CD1c-positive myeloid dendritic cell (primary cell): ENCODE results near the gene RPL15.
"Not testable (repeated sequence)": the region's sequence is repeated elsewhere in the genome, so short reads cannot be mapped to it uniquely, and the experiment has no call there.

Experiments
- DNase-seq: peaks from one replicate; pipeline ENCODE4 v3.0.0-alpha.2; 2016; ENCODE audit errors: extremely low spot score

The RPL15 gene

DNA sequence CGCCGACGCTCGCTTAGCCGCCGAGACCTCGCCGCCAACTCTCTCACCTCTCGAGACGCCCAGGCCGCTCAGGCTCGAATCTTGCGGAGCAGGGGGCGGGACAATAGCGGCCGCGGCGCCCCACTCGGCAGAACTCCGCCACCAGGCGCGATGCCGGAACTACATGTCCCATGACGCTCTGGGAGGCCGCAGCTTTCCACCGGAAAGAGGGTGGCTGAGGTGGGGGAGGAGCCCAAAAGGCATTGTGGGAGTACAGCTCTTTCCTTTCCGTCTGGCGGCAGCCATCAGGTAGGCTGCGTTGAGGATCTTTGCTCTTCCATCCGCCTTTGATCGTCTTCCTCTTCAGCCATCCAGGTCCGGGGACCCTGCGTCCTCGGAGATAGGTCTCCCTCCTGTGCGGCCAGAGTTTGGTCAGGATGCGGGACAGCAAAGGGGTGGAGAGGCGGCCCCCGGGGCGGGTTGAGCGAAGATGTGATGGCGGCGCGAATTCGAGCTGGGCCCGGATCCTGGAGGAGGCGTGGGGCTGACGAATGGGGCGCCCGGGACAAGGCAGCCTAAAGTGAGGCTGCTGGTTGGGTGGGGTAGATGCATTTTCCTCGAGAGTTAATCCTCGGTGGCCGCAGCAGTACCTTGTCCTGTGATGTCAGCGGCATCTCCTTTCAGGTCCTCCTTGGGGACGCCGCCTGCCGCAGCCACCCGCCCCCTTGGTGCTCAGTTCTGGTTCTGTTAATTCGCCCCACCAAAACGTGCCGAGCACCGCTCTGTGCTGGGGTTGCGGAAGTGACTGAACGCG lies at the start of gene RPL15, which contains the start of gene NKIRAS1:
RPL15 (plus strand) TSS at position 247 of the 793 bp plus-strand sequence. CDS start 728 bp downstream, outside the sequence.
NKIRAS1 (minus strand) TSS at position 105 of the 793 bp plus-strand sequence. CDS start 6,086 bp downstream, outside the sequence.
- DNase-seq: peak; percentile 98

DNA sequence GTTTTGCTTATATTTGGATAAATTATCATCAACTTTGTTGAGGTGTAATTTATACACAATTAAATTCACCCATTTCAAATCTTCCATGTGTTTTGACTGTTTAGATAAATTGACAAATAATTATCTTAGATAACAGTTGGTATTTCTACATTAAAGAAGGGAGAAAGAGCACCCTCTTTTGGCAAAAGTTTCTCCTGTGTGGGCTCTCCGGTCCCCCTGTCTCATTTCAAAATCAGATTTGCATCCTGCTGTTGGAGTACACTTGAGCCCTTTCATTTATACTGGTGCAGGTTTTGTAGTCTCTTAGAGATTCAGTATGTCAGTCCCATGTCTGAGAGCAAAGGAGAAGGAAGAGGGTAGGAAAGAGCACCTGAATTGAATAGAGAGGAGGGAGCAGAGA lies 49.5 kb upstream of the RPL15 start:
- DNase-seq: no peak

DNA sequence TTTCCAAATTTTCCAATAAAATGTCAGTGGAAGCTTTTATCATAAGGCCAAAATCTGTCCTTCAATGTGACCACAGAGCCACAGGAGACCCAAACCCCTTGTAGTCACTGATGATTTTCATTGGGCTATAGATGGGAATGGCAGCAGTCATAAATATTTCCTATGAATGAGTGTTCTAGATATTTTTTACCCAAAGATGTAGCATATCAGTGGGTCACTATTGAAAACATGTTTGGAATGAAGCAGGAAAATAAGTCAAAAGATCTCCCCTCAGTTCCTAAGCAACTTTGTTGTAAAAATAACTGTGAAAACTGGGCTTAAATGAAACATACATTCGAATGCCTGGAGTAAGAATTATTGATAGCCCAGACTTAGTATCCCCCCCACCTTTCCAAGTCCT lies 49.1 kb upstream of the RPL15 start:
- DNase-seq: no peak

DNA sequence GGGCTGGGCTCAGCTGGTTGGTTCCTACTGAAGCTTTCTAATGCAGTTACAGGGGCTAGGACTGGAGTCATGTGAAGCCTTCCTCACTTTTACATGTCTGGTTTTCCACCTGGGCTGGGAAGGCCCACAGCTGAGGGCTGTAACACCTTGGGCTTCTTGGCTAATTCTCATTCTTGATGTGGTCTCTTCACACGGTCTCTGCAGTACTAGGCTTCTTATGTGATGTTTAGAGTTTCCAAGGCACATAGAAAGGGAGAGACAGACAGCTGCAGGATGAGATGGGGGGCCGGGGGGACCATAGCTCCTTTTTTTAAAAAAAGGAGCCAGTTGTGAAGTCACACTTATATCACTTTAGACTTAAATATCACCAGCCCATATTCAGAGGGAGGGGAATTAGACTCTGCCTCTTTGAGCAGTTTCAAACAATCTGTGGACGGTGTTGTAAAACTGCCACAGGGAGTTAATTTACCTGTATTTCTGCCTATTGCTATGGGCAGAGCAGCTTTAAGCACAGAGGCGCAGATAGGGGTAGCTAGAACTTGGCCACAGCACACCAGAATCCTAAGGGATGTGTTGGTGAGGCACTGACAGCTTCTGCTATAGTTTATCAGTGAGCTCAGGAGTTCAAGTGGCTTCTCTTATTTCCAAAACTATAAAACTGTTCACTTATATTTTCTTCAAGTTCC lies 46.8 kb upstream of the RPL15 start:
- no peak for DNase-seq

DNA sequence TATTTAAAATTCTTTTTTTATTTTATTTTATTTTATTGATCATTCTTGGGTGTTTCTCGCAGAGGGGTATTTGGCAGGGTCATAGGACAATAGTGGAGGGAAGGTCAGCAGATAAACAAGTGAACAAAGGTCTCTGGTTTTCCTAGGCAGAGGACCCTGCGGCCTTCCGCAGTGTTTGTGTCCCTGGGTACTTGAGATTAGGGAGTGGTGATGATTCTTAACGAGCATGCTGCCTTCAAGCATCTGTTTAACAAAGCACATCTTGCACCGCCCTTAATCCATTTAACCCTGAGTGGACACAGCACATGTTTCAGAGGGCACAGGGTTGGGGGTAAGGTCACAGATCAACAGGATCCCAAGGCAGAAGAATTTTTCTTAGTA lies 46.3 kb upstream of the RPL15 start:
- DNase-seq: not testable (repeated sequence)

DNA sequence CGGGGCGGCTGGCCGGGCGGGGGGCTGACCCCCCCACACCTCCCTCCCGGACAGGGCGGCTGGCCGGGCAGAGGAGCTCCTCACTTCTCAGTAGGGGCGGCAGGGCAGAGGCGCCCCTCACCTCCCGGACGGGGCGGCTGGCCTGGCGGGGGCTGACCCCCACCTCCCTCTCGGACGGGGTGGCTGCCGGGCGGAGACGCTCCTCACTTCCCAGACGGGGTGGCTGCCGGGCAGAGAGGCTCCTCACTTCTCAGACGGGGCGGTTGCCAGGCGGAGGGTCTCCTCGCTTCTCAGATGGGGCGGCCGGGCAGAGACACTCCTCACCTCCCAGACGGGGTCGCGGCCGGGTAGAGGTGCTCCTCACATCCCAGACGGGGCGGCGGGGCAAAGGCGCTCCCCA lies 45.6 kb upstream of the RPL15 start:
- not testable (repeated sequence) for DNase-seq

DNA sequence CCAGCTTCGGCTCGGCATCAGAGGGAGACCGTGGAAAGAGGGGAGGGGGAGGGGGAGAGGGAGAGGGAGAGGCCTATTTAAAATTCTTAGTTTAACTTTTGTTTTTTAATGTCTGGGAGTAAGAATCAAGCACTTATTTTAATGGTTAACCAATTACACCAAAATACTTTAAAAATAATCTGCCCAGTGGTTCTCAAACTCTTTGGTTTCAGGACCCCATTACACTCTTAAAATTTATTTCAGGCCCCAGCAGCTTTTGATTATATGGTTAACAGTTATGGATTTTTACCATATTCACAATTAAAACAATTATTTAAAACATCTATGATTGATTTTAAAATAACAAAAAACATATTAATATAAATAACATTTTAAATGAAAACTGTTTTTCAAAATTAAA lies 44.6 kb upstream of the RPL15 start:
- no peak for DNase-seq

DNA sequence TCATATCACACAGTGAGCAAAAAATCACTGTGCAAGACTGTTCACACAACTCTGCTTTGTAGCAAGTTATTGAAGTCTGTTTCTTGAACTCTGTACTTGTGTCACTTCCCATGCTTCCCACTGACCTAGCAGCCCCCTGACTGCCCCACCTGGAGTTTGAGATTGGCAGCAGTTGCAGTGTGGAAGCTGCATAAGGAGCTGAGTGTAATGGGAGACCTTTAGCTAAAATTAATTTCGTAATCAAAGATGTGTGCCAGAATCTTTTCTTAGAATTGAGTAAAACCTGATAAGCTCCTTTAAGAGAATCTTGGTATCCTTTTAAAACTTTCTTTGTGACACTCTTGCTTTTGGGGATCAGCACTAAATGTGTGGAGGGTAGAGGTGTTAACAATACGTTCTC lies 43.0 kb upstream of the RPL15 start:
- DNase-seq: no peak

DNA sequence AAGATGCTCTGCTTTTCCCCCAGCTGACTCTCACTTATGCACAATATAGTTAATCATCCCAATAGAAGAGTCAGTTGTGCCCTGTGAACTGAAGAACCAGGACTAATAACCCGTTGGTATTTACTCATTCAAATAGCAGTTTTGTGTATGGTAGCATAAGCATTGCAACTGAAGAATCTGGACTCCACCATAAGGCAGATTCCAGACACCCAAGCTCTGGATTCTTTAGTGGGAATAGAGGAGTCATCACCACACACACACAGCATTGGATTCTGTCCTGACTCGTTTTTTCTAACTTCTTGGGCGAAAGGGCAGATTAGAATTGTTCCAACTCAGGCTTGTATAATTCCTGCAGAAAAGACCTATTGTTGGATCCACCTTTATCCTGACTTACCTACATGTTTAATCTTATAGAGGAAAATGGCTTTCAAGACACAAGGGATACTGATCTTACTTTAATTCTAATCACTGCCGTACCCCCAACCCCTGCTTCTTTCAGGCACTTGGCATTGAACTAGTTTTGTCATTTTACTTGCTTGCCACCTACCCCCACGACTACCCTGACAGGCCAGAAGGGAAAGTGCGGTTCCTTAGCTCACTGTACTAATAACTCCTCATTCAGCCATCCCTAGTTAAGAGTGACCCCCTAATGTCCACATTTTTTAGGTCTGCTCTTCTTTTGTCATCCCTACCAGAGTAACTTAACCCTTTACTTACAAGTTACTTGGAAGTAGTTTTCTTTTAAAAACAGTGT lies 42.4 kb upstream of the RPL15 start:
- DNase-seq: no peak

DNA sequence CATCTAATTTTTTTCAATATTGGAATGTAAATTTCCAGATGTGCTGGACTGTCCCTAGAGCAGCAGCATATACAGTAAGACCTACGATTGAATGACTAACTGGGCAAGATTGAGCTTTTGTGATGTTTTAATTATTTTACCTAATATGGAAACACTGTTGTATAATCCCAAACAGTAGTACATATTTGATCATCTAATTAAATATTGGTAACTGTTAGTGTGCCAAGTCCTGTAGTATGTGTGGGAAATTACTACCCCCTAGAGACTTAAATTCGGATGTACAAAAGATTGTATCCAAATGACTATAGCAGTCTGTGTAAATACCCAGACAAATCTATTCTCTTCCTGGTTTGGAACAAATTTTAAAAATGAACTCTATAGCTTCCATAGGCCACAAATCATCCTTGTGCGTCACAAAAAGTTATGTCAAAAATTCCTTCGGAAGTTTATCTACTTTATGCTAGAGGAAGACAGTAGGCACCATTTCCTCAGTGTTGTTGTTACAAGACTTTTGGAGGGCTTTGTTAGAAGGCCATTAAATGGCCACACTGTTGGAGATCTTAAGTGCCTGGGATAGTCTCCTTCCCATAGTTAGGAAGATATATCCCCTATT lies 41.7 kb upstream of the RPL15 start:
- DNase-seq: no peak

DNA sequence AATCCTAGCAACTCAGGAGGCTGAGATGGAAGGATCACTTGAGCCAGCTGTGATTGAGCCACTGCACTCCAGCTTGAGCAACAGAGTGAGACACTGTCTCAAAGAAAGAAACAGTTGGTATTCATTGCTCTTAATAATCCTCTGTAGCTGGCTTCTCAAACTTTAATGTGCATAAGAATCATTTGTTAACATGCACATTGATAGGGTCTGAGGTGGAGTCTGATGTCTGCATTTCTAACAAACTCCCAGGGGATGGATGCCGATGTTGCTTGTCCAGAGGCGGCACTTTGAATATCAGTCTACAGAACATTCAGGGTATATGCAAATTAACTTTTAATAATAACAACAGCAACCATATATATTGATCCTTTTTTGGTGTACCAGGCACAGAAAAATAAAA lies 40.0 kb upstream of the RPL15 start:
- DNase-seq: no peak

DNA sequence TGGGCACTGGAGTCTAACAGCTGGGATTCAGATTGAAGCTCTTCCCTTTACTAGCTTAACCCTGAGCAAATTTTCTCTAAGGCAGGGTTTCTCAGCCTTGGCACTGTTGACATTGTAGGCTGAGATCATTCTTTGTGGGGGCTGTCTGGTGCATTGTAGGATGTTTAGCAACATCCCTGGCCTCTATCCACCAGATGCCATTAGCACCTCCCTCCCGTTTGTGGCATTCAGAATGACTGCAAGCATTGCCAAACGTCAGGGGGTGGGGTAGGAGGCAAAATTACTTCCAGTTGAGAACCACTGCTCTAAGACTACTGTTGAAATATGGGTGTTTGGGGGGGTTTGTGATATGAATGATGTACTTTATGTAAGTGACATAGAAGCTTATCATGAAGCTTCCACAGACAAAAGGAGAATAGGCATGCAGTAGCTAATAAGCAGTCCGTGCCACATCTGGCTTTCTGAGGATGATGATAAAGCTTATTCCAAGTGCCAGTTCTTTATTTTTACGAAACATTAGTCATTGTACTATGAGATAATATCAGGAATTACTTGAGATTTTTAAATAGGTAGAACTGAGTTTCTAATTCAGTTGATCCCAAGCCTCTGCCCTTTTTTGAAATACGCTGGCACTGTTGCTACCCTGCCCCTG lies 39.5 kb upstream of the RPL15 start:
- DNase-seq: peak; percentile 57

DNA sequence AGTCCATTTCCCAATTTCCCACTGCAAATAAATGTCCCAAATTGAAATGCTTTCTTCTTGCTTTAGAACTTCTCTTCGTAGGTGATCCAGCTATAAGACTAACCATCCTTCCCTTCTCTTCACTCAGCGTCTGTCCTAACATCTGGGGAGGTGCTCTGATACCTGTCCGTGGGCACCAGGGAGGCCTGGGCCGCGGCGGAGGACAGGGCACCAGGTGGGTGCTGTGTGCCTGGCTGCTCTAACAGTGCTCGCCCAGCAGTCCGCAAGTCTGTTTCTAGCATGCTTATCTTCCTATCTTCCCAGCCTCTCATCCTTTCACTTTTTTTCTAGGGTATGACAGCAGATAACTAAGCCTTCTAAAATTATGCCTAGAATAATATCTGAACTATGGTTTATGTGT lies 37.4 kb upstream of the RPL15 start:
- no peak for DNase-seq

DNA sequence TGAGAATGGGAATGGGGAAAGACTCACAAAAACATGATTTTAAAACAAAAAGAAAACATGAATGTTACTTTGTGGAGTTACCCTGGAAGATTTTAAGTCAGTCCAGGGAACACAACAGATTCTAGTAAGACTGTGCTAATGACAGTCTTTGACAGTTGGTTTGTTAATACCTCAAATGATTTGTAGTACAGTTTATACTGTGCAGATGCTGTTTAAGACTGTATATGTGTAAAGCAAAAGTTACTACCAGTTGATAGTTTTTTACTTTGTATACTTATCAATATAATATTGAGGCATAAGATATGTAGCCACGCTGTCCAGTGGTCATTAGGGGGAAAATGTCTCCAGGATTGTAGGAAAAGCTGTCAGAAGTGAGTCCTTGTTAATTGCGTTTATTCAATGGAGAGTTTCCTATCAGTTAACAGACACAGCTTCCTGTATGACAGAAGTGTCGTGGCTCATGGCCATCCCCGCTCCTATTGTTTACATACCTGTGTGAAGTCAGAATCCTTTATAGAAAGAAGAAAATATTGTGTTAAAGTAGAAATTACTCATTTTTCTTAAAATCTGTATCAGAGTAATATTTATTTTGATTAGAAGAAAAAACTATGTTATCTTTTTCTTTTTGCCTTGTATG lies 36.1 kb upstream of the RPL15 start:
- DNase-seq: no peak

DNA sequence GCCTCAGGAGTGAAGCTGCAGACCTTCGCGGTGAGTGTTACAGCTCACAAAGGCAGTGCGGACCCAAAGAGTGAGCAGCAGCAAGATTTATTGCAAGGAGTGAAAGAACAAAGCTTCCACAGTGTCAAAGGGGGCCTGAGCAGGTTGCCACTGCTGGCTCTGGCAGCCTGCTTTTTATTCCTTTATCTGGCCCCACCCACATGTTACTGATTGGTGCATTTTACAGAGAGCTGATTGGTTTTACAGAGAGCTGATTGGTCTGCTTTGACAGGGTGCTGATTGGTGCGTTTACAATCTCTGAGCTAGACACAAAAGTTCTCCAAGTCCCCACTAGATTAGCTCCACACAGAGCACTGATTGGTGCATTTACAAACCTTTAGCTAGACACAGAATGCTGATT lies 34.9 kb upstream of the RPL15 start:
- not testable (repeated sequence) for DNase-seq

DNA sequence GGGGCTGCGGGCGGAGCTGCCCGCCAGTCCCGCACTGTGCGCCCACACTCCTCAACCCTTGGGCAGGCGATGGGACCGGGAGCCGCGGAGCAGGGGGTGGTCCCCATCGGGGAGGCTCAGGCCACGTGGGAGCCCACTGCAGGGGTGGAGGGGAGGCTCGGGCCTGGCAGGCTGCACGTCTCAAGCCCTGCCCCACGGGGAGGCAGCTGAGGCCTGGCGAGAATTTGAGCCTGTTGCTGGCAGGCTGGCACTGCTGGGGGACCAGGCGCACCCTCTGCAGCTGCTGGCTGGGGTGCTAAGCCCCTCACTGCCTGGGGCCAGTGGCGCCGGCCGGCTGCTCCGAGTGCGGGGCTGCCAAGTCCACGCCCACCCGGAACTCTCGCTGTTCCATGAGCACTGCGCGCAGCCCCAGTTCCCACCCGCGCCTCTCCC lies 34.4 kb upstream of the RPL15 start:
- DNase-seq: no peak

DNA sequence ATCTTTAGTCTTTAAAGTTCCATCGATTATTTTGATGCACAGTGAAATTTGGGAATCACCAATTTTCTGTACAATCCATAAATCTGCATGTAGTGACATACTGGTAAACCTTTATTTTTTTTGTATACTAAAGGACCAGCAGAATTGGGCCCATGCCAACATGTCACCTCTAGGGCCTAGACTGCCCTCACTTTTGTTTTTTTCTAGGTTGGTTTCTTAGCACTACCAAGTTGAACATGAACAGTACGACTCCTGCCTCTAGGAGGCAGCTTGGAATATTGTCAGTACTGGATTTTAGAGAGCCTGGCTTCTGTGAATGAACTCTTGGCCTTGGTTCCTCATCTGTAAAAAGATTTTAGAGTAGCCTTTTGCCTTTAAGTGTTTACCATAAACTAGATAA lies 32.5 kb upstream of the RPL15 start:
- no peak for DNase-seq

DNA sequence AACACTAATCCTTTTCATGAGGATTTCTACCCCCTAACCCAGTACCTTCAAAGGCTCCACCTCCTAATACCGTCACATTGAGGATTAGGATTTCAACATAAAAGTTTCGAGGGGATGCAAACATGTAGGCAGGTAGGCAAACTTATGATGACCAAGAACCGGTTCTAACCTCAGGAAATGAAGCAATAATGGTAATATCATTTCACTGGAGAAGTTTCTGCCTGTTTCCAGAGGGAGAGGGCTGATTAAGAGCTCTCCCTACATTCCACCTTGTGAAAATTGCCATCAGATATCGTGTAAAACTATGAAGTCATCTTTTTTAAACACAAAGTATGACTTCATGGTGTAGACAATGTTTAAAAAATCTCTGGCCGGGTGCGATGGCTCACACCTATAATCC lies 31.7 kb upstream of the RPL15 start:
- DNase-seq: no peak

DNA sequence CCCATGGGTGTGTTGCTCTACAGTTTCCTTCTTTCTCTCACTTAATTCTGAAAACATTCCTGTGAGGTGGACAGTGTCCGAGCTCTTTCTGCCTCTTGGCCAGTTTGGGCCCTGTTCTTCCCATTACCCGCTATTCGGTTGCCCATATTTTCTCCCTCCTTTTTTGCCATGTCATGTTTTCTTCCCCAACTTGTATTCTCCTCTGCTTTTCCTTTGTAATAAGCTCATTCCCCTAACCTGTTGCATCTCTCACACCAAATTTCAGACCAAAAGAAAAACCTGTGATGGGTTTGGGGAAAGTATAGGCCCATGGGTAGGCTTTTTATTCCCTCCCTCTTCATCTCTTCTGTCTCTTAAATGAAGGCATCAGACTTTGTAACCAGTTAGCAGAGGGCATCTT lies 30.6 kb upstream of the RPL15 start:
- DNase-seq: no peak

DNA sequence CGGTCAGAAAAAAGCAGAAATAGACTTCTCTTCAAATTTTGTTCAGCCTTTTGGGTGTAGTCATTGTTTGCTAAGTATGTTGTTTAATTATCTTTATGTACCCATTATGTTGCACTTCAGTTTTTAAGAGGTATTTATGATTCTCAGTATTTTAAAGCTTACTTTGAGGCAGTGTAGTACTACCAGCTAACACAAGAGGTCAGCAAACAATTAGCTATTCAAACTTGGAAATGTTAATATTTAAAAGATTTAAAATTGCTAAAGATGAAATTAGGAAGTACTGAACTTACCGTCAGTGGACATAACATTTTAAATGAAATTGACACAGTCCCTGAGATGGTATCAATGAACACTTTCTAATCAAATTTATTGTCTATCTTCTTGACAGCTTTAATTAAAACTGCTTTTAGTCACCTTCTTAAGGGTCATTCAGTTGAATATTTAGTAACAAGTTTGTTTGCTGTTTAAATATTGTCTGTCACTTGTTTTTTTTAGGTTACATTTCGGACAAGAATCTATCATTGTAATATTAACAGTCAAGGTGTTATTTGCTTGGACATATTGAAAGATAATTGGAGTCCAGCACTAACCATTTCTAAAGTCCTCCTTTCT lies 28.2 kb upstream of the RPL15 start:
- DNase-seq: peak; percentile 60

DNA sequence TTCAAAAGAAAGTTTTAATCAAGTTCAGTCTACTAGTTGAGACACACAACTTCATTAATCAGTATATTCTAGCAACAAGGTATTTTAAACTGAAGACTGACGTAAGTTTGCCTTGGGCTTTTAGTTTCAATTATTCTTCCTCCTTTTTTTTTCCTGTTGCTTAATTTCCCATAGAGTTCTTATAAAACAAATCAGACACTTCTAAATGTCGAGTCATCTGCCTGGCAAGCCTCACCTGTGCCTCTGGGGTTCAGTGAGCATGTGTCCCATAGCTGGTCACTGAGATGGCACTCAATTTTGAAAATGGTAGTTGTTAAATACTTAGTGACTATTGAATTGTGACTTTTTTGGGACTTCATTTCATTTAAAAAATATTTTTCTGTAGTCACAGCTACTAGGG lies 27.5 kb upstream of the RPL15 start:
- peak; percentile 15 for DNase-seq
